ENCODE data around the gene CWF19L1.
A peak's percentile ranks its signal among the peaks of the same experiment; 100 is the strongest.

CWF19L1 gene

GRCh38 chr10:100248820-100249219, 18.6 kb downstream of the CWF19L1 start:
- no peak for DNase-seq

GRCh38 chr10:100245484-100246220, 21.8 kb downstream of the CWF19L1 start:
- no peak for DNase-seq

GRCh38 chr10:100239851-100240250, 27.6 kb downstream of the CWF19L1 start:
- no peak for DNase-seq

- DNase-seq, result no peak
Observed at GRCh38 chr10:100238429-100238828, 29.0 kb downstream of the CWF19L1 start.

- DNase-seq, result no peak
Observed at GRCh38 chr10:100232101-100232500, 35.3 kb downstream of the CWF19L1 start.

GRCh38 chr10:100229819-100230422, 37.5 kb downstream of the CWF19L1 start:
- peak; percentile 4 for DNase-seq

GRCh38 chr10:100223879-100224278, 43.6 kb downstream of the CWF19L1 start:
- no peak for DNase-seq

- DNase-seq, result no peak
Observed at GRCh38 chr10:100222529-100222928, 44.9 kb downstream of the CWF19L1 start.

- DNase-seq, result no peak
Observed at GRCh38 chr10:100216006-100216405, 51.4 kb downstream of the CWF19L1 start.

- DNase-seq, result no peak
Observed at GRCh38 chr10:100209303-100209702, 58.1 kb downstream of the CWF19L1 start.

GRCh38 chr10:100208276-100208675, 59.2 kb downstream of the CWF19L1 start:
- no peak for DNase-seq

- peak; percentile 31 for DNase-seq
Observed at GRCh38 chr10:100204370-100204769, 63.1 kb downstream of the CWF19L1 start.

GRCh38 chr10:100201549-100201948, 65.9 kb downstream of the CWF19L1 start:
- DNase-seq, result no peak

- no peak for DNase-seq
Observed at GRCh38 chr10:100194711-100195110, 72.7 kb downstream of the CWF19L1 start.

GRCh38 chr10:100192350-100192749, 75.1 kb downstream of the CWF19L1 start:
- DNase-seq, result no peak

GRCh38 chr10:100186253-100187212, 80.9 kb downstream of the CWF19L1 start:
- no peak for DNase-seq

- peak; percentile 91 for DNase-seq
Observed at GRCh38 chr10:100185364-100186252, 81.8 kb downstream of the CWF19L1 start, which contains the start of gene ERLIN1. ERLIN1 (minus strand) TSS chr10:100186029; CDS start chr10:100185626, 403 bp downstream.

- no peak for DNase-seq
Observed at GRCh38 chr10:100184840-100185239, 82.6 kb downstream of the CWF19L1 start.

GRCh38 chr10:100184426-100184825, 83.0 kb downstream of the CWF19L1 start:
- DNase-seq, result no peak

GRCh38 chr10:100183481-100183880, 84.0 kb downstream of the CWF19L1 start:
- no peak for DNase-seq

- no peak for DNase-seq
Observed at GRCh38 chr10:100182908-100183307, 84.5 kb downstream of the CWF19L1 start.
